Measurements from ENCODE around the gene PID1. TPM values are rescaled to one million over a fixed set of nuclear protein-coding genes. Genes with fewer than 3 reads are reported as not detected.

The PID1 gene
- total and polyA plus RNA-seq, 10 donors: 3.2 to 30.0 (median 14.7) TPM

DNA sequence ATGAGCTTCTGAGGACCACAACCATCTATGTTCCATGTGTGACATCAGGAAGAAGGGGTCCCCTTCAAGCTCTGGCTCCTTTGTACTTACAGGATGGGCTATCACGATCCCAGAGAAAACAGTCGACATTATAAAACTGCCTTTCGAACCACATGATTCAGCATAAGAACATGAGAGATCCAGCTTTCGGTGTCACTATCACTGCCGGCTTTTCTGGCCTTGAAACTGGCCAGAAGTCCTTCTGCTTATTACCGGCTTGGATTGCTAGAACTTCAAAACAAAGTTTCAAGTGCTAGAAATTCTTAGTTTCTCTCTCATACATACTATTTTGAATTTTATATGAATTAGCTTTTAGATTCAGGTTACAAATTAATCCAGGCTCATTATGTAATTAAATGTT, 138.9 kb downstream of the PID1 start:
- Histone ChIP-seq H3K4me3 (no peak overlapping the region), H3K27me3 (replicated peaks in 1 of 7) (no peaks in the 10 kb centered on the region), H3K9me3 (peaks cover 0 to 5% (median 0%) of the 10 kb centered on the region in 8 donors), H3K4me1 (no peaks in the 10 kb centered on the region), H3K27ac (no peak overlapping the region), H3K36me3 (no peaks in the 10 kb centered on the region)
- no peak for TF ChIP-seq CTCF (IDR thresholded peaks at IDR 0.05 in 8 of 11, conservative IDR thresholded peaks at IDR 0.05 in 3 of 11)
- TF ChIP-seq POLR2AphosphoS5 (IDR thresholded peaks at IDR 0.05): no peak
- no peak for TF ChIP-seq POLR2A (IDR thresholded peaks at IDR 0.05)
- 75 to 87% (median 79%) methylated on average over 6 of the region's 6 CpGs for WGBS, 5 donors
- DNase-seq: no peak
- intact Hi-C loops (cut with DNase I; ENCODE audit: low total_unique reads): loop anchor here (10.0 kb wide), 1 partner anchor 453 kb away; no protein-coding TSS in a partner anchor

GRCh38 chr2:229130522-229130921, 140.6 kb downstream of the PID1 start:
- intact Hi-C loops (cut with DNase I; ENCODE audit: low total_unique reads): loop anchor here (10.0 kb wide), 1 partner anchor 454 kb away; no protein-coding TSS in a partner anchor
- Histone ChIP-seq H3K9me3 (peaks cover 0 to under 1% (median 0%) of the 10 kb centered on the region in 8 donors), H3K36me3 (no peaks in the 10 kb centered on the region), H3K4me3 (no peak overlapping the region), H3K4me1 (no peaks in the 10 kb centered on the region), H3K27me3 (replicated peaks in 1 of 7) (no peaks in the 10 kb centered on the region), H3K27ac (no peak overlapping the region)
- 43 to 58% (median 47%) methylated on average over 6 of the region's 6 CpGs for WGBS, 5 donors
- no peak for DNase-seq
- no peak for TF ChIP-seq POLR2AphosphoS5 (IDR thresholded peaks at IDR 0.05)

- H3K27ac ChIP-seq: no peak overlapping the region
- H3K4me1 ChIP-seq: no peaks in the 10 kb centered on the region
- WGBS, 5 donors: 49 to 73% (median 67%) methylated on average over 12 of the region's 12 CpGs
- no peak overlapping the region for H3K4me3 ChIP-seq
- no peak for DNase-seq
- no peaks in the 10 kb centered on the region for H3K36me3 ChIP-seq
- intact Hi-C loops (cut with DNase I; ENCODE audit: low total_unique reads): loop anchor here (10.0 kb wide), 1 partner anchor 455 kb away; no protein-coding TSS in a partner anchor
- no peaks in the 10 kb centered on the region for H3K27me3 ChIP-seq (replicated peaks in 1 of 7)
- H3K9me3 ChIP-seq: peaks cover 0 to 5% (median 0%) of the 10 kb centered on the region in 8 donors
- TF ChIP-seq POLR2AphosphoS5 (IDR thresholded peaks at IDR 0.05) (no peak), POLR2A (IDR thresholded peaks at IDR 0.05) (no peak), CTCF (IDR thresholded peaks at IDR 0.05 in 8 of 11, conservative IDR thresholded peaks at IDR 0.05 in 3 of 11) (no peak)
Measured at GRCh38 chr2:229129738-229130371, 141.2 kb downstream of the PID1 start.

- Histone ChIP-seq H3K36me3 (no peaks in the 10 kb centered on the region), H3K27me3 (replicated peaks in 1 of 7) (no peaks in the 10 kb centered on the region), H3K4me3 (no peak overlapping the region), H3K27ac (no peak overlapping the region), H3K4me1 (no peaks in the 10 kb centered on the region), H3K9me3 (peaks cover 0 to 5% (median 0%) of the 10 kb centered on the region in 8 donors)
- 62 to 84% (median 64%) methylated on average over 4 of the region's 4 CpGs for WGBS, 5 donors
- TF ChIP-seq CTCF (IDR thresholded peaks at IDR 0.05 in 8 of 11, conservative IDR thresholded peaks at IDR 0.05 in 3 of 11) (no peak), POLR2A (IDR thresholded peaks at IDR 0.05) (no peak), POLR2AphosphoS5 (IDR thresholded peaks at IDR 0.05) (no peak)
- intact Hi-C loops (cut with DNase I; ENCODE audit: low total_unique reads): no loop called here
- DNase-seq: no peak
Measured at GRCh38 chr2:229127471-229127870, 143.6 kb downstream of the PID1 start.
